Epidermal melanocyte (primary cell): ENCODE data around the gene ENPEP.
"Not testable (repeated sequence)": the region's sequence is repeated elsewhere in the genome, so short reads cannot be mapped to it uniquely, and the experiment has no call there.

Experiments used
- DNase-seq: peaks from one replicate; pipeline ENCODE4 v3.0.0; 2011; ENCODE audit warnings: low spot score; ENCODE audit not compliant: insufficient read length

Gene ENPEP

GRCh38 chr4:110518889-110519490 lies 43.0 kb downstream of the ENPEP start:
- DNase-seq = no peak

GRCh38 chr4:110520886-110521285 lies 44.9 kb downstream of the ENPEP start:
- DNase-seq = no peak

- no peak for DNase-seq
Observed at GRCh38 chr4:110526589-110526988, 50.6 kb downstream of the ENPEP start.

- DNase-seq = no peak
Observed at GRCh38 chr4:110527156-110527555, 51.2 kb downstream of the ENPEP start.

GRCh38 chr4:110532901-110533589 lies 57.1 kb downstream of the ENPEP start:
- no peak for DNase-seq

GRCh38 chr4:110533590-110533910 lies 57.6 kb downstream of the ENPEP start:
- DNase-seq = no peak

- DNase-seq = no peak
Observed at GRCh38 chr4:110533940-110534339, 58.0 kb downstream of the ENPEP start.

GRCh38 chr4:110540581-110540980 lies 64.6 kb downstream of the ENPEP start:
- no peak for DNase-seq

GRCh38 chr4:110540982-110541451 lies 65.1 kb downstream of the ENPEP start:
- no peak for DNase-seq

- no peak for DNase-seq
Observed at GRCh38 chr4:110543577-110543976, 67.6 kb downstream of the ENPEP start.

GRCh38 chr4:110544594-110544993 lies 68.6 kb downstream of the ENPEP start:
- no peak for DNase-seq

GRCh38 chr4:110550260-110550659 lies 74.3 kb downstream of the ENPEP start:
- DNase-seq = no peak

- no peak for DNase-seq
Observed at GRCh38 chr4:110553197-110553596, 77.2 kb downstream of the ENPEP start.

- DNase-seq = no peak
Observed at GRCh38 chr4:110567214-110567613, 91.3 kb downstream of the ENPEP start.

- not testable (repeated sequence) for DNase-seq
Observed at GRCh38 chr4:110576696-110577095, 100.7 kb downstream of the ENPEP start.

GRCh38 chr4:110586131-110586850 lies 110.3 kb downstream of the ENPEP start:
- peak; percentile 80 for DNase-seq

GRCh38 chr4:110587666-110588285 lies 111.8 kb downstream of the ENPEP start:
- no peak for DNase-seq

- no peak for DNase-seq
Observed at GRCh38 chr4:110589297-110589696, 113.3 kb downstream of the ENPEP start.

GRCh38 chr4:110595583-110595982 lies 119.6 kb downstream of the ENPEP start:
- DNase-seq = no peak

- no peak for DNase-seq
Observed at GRCh38 chr4:110596431-110596830, 120.5 kb downstream of the ENPEP start.

- DNase-seq = no peak
Observed at GRCh38 chr4:110597582-110597981, 121.6 kb downstream of the ENPEP start.

- no peak for DNase-seq
Observed at GRCh38 chr4:110602061-110602460, 126.1 kb downstream of the ENPEP start.
